ENCODE data around the gene MYRFL. TPM values are rescaled to one million over a fixed set of nuclear protein-coding genes. Genes with fewer than 3 reads are reported as not detected.

MYRFL gene
- total and polyA plus RNA-seq, 2 of the 8 experiments (the other 6 are each of a cell fraction or from before 2014, with no cell fraction given) = 1.1 to 2.0 TPM

Other genes starting within 250 kb of the MYRFL start
- 409 and 419 TPM in 2 replicates for gene CCT2, start 239.8 kb upstream of the MYRFL start, total RNA-seq (2021; fragmentation: NEBNext Ultra II Directional; extraction: Animal tissue kit (Norgen Biotek cat#: 25700))
- gene CCT2, start 239.8 kb upstream of the MYRFL start, polyA plus RNA-seq (2011; rRNA removed) = 153 and 244 TPM in 2 replicates
- gene LRRC10, start 214.3 kb upstream of the MYRFL start, total RNA-seq (2021; fragmentation: NEBNext Ultra II Directional; extraction: Animal tissue kit (Norgen Biotek cat#: 25700)) = not detected in 2 replicates
- gene LRRC10, start 214.3 kb upstream of the MYRFL start, polyA plus RNA-seq (2011; rRNA removed) = not detected in 2 replicates
- gene BEST3, start 125.9 kb upstream of the MYRFL start, total RNA-seq (2021; fragmentation: NEBNext Ultra II Directional; extraction: Animal tissue kit (Norgen Biotek cat#: 25700)) = 0.17 TPM in 1 of 2 replicates, not detected in the other
- gene BEST3, start 125.9 kb upstream of the MYRFL start, polyA plus RNA-seq (2011; rRNA removed) = 0.02 TPM in 1 of 2 replicates, not detected in the other
- gene RAB3IP, start 86.4 kb upstream of the MYRFL start, total RNA-seq (2021; fragmentation: NEBNext Ultra II Directional; extraction: Animal tissue kit (Norgen Biotek cat#: 25700)) = 30.2 and 34.6 TPM in 2 replicates
- gene RAB3IP, start 86.4 kb upstream of the MYRFL start, polyA plus RNA-seq (2011; rRNA removed) = 17.7 and 19.8 TPM in 2 replicates